GM18951 (cell line): ENCODE results near the gene COG3.
"Not testable (repeated sequence)": the region's sequence is repeated elsewhere in the genome, so short reads cannot be mapped to it uniquely, and the experiment has no call there.

Experiments
- POLR2A ChIP-seq: IDR thresholded peaks from 4 replicates; pipeline ENCODE4 v1.6.1; 2011; ENCODE audit warnings: mild to moderate bottlenecking; ENCODE audit not compliant: insufficient read length, insufficient read depth; ENCODE audit errors: extremely low read depth
- in situ Hi-C: fragments of 300-500 bp; cut with MboI; formaldehyde crosslinking; loops from one replicate; pipeline ENCODE4 v1.12.0; 2022; ENCODE audit warnings: low sequenced_read_pairs, mixed read lengths, inconsistent platforms; ENCODE audit not compliant: unreplicated experiment

The COG3 gene

GRCh38 chr13:45464687-45465453 lies at the start of gene COG3:
Gene COG3, plus strand, starts transcription at chr13:45464939. Its CDS starts 98 bp downstream, at chr13:45465037.
- peak; percentile 86 for TF ChIP-seq POLR2A
- in situ Hi-C loops: no loop called here

- in situ Hi-C loops: no loop called here
- TF ChIP-seq POLR2A: no peak
Measured at GRCh38 chr13:45415112-45415511, 49.6 kb upstream of the COG3 start.

GRCh38 chr13:45416516-45417128 lies 48.1 kb upstream of the COG3 start:
- no peak for TF ChIP-seq POLR2A
- in situ Hi-C loops: no loop called here

- in situ Hi-C loops: no loop called here
- peak; percentile 75 for TF ChIP-seq POLR2A
Measured at GRCh38 chr13:45417790-45418534, 46.8 kb upstream of the COG3 start, which contains the start of gene SLC25A30. Gene SLC25A30, minus strand, starts transcription at chr13:45418373. Its CDS starts 6,948 bp downstream, at chr13:45411425.

- in situ Hi-C loops: not testable (repeated sequence)
Measured at GRCh38 chr13:45419389-45419788, 45.4 kb upstream of the COG3 start.

GRCh38 chr13:45419945-45420344 lies 44.8 kb upstream of the COG3 start:
- in situ Hi-C loops: no loop called here
- TF ChIP-seq POLR2A: no peak

GRCh38 chr13:45422731-45423292 lies 41.9 kb upstream of the COG3 start:
- TF ChIP-seq POLR2A: no peak
- in situ Hi-C loops: no loop called here

- in situ Hi-C loops: not testable (repeated sequence)
Measured at GRCh38 chr13:45426056-45426841, 38.5 kb upstream of the COG3 start.

- no peak for TF ChIP-seq POLR2A
- in situ Hi-C loops: no loop called here
Measured at GRCh38 chr13:45432737-45433380, 31.9 kb upstream of the COG3 start.

GRCh38 chr13:45433381-45433790 lies 31.4 kb upstream of the COG3 start:
- no peak for TF ChIP-seq POLR2A
- in situ Hi-C loops: no loop called here

GRCh38 chr13:45434556-45435371 lies 30.0 kb upstream of the COG3 start:
- TF ChIP-seq POLR2A: no peak
- in situ Hi-C loops: no loop called here

- TF ChIP-seq POLR2A: no peak
- in situ Hi-C loops: no loop called here
Measured at GRCh38 chr13:45436332-45436731, 28.4 kb upstream of the COG3 start.

- in situ Hi-C loops: no loop called here
- TF ChIP-seq POLR2A: no peak
Measured at GRCh38 chr13:45436953-45437352, 27.8 kb upstream of the COG3 start.
